Urinary bladder (tissue), 4 donors: ENCODE measurements around the gene BRICD5. TPM values are rescaled to one million over a fixed set of nuclear protein-coding genes. Genes with fewer than 3 reads are reported as not detected.

Experiments
- DNase-seq: peaks from one replicate; pipeline ENCODE4 v3.0.0-alpha.2; 2015; ENCODE audit errors: extremely low spot score
- H3K27ac ChIP-seq: one replicate; pipeline ENCODE4 v1.5.1; 2013; ENCODE audit warnings: low read depth, mild to moderate bottlenecking, moderate library complexity
- H3K36me3 ChIP-seq: one replicate; pipeline ENCODE4 v1.6.1; 2013; ENCODE audit warnings: mild to moderate bottlenecking, moderate library complexity; ENCODE audit not compliant: insufficient read depth
- H3K4me1 ChIP-seq: one replicate; pipeline ENCODE4 v1.6.1; 2013; ENCODE audit warnings: mild to moderate bottlenecking, moderate library complexity; ENCODE audit not compliant: insufficient read depth
- H3K4me3 ChIP-seq: one replicate; pipeline ENCODE4 v1.5.1; 2013; ENCODE audit warnings: low read depth, low read length
- WGBS: extraction: QIAGEN DNeasy Blood & Tissue Kit; methylation state at CpG from one replicate; pipeline ENCODE4 v1.1.7; 2013; 5-methylcytosine and 5-hydroxymethylcytosine counted together
- polyA plus RNA-seq: library from polyadenylated mRNA; stranded (reverse); fragments of 200-250 nt; gene quantifications from one replicate; pipeline ENCODE4 v1.2.3, GENCODE V29; 2013
- total RNA-seq: library from RNA; depleted of rRNA; stranded (reverse); fragments of >200 nt; gene quantifications from one replicate; pipeline ENCODE4 v1.2.3, GENCODE V29; 2014
- donor health status: healthy with polysubstance abuse.
- donor health status: healthy.

The BRICD5 gene
- total and polyA plus RNA-seq, 2 donors, result 4.0 to 5.0 TPM

DNA sequence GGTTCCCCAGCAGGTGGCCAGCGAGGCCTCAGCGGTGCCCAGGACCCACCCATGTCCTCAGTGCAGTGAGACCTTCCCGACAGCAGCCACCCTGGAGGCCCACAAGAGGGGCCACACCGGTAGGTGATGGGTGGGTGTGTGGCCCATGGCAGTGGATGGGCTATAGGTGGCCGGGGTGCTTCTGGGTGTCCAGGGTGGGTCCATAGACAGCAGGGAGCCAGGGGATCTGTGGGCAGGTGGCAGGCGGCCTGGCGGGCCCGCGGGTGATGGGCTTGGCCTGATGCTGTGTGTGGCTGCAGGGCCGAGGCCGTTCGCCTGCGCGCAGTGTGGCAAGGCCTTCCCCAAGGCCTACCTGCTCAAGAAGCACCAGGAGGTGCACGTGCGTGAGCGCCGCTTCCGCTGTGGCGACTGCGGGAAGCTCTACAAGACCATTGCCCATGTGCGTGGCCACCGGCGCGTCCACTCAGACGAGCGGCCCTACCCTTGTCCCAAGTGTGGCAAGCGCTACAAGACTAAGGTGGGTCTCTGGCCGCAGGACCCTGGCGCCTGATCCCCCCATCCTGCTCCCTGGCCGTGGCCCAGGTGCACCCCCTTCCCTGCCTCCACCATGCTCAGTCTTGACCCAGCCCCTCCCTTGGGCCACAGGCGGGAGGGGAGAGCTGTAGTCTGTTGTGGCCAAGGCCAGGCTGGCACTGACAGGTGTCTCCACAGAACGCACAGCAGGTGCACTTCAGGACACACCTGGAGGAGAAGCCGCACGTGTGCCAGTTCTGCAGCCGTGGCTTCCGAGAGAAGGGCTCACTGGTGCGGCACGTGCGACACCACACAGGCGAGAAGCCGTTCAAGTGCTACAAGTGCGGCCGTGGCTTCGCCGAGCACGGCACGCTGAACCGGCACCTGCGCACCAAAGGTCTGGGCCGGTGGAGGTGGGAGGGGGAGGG, 23.5 kb upstream of the BRICD5 start:
- no peak for DNase-seq
- Histone ChIP-seq H3K4me1 (peaks cover 1% of the 10 kb centered on the region), H3K36me3 (peaks cover 20% of the 10 kb centered on the region), H3K27ac (no peak overlapping the region), H3K4me3 (no peak overlapping the region)
- WGBS, result 95% methylated on average over 51 of the region's 51 CpGs

GRCh38 chr16:2233046-2233775, 22.5 kb upstream of the BRICD5 start:
- DNase-seq, result no peak
- H3K4me1 ChIP-seq, result peaks cover 1% of the 10 kb centered on the region
- H3K36me3 ChIP-seq, result peaks cover 20% of the 10 kb centered on the region

DNA sequence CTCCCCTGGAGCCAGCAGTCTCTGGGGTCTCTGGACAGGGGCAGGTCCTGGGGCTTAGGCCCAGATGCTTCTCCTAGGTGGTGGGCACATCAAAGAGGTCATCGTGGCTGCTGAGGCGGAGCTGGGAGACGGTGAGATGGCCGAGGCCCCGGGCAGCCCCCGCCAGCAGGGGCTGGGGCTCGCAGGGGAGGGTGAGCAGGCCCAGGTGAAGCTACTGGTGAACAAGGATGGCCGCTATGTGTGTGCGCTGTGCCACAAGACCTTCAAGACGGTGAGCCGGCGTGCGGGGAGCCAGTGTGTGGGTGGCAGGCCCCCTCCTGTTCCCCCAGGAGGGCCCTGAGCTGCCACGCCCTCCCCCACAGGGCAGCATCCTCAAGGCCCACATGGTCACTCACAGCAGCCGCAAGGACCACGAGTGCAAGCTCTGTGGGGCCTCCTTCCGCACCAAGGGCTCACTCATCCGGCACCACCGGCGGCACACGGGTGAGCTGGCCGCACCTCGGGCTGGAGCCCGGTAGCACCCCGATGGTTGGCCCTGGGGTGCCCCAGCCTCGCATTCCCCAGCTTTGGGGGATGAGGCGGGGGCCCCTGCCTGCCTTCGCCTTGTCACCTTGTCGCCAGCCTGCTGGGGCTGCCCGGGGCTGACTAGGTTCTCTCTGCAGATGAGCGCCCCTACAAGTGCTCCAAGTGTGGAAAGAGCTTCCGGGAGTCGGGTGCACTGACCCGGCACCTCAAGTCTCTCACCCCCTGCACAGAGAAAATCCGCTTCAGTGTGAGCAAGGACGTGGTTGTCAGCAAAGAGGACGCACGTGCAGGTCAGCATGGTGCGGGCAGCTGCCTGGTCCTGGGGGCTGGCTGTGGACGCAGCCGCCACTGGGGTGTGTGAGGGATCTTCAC, 21.7 kb upstream of the BRICD5 start:
- no peak for DNase-seq
- H3K27ac ChIP-seq, result no peak overlapping the region
- peaks cover 1% of the 10 kb centered on the region for H3K4me1 ChIP-seq
- peaks cover 20% of the 10 kb centered on the region for H3K36me3 ChIP-seq
- WGBS, result 90% methylated on average over 41 of the region's 41 CpGs
- no peak overlapping the region for H3K4me3 ChIP-seq

More at GRCh38 chr16:2233046-2233775, 22.5 kb upstream of the BRICD5 start:
- no peak overlapping the region for H3K27ac ChIP-seq
- WGBS, result 93% methylated on average over 28 of the region's 28 CpGs
- H3K4me3 ChIP-seq, result no peak overlapping the region

DNA sequence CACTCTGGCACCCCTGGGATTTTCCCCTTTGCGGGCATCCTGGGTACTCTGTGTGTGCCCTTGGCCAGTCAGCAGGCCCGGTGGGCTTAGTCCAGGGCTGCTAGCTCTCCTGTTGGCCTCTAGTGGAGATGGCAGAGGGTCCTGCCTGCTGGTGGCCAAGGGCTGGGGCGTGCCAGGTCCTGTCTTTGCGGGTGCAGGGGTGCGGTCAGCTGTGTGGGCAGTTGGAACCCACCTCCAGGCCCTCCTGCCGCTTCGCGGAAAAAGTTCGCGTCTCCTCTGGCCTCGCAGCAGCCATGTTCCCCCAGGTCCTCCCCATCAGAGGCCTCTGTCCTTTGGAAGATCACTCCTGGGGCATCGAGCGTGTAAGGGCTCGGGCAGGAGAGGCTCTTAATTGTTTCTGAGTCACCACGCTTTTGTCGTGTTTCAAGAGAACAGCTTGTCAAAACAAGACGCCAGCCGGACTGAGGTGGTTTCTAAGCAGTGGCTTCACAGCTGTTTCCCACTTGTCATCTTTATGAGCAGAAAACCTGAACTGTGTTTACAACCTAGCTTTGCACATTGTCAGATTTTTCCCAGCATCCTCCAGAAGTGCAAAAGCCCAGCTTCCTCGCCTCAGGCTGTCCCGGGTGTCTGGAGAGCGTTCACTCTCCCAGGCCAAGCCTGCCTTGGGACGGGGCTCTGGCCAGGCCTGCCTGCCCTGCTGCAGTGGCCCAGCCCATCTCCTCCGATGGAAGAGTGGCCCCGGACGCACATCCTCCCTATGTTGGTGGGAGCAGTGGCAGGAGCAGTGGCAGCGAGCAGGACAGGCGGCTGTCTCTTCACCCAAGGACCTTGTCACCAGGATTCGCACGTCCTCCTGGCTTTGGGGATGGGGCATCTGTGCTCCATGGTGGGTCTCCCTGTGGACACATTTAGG, 20.6 kb upstream of the BRICD5 start:
- DNase-seq, result no peak
- WGBS, result 80% methylated on average over 29 of the region's 29 CpGs
- Histone ChIP-seq H3K36me3 (peaks cover 20% of the 10 kb centered on the region), H3K4me3 (no peak overlapping the region), H3K27ac (no peak overlapping the region), H3K4me1 (no peaks in the 10 kb centered on the region)

DNA sequence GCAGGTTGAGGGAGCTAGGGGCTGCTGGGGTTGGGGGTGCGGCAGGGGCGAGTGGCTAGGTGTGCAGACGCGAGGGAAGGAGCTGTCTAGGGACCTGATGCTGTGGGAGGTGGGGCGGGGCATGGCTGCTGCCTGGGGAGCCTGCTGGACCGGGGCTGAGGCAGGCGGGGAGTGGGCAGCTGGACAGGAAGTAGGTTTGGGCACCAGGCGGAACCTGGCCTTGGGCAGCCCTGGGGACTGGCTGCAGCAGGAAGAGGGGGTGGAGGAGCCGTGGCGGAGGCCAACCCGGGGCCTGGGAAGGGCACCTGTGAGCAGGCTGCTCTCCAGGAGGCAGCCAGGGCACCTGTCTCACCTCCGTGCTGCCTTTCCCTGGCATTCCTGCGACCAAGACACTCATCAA, 19.7 kb upstream of the BRICD5 start:
- Histone ChIP-seq H3K27ac (no peak overlapping the region), H3K36me3 (peaks cover 16% of the 10 kb centered on the region), H3K4me3 (no peak overlapping the region), H3K4me1 (no peaks in the 10 kb centered on the region)
- whole genome bisulfite sequencing, result 89% methylated on average over 13 of the region's 13 CpGs
- DNase-seq, result no peak

GRCh38 chr16:2229632-2230250, 19.1 kb upstream of the BRICD5 start:
- no peak overlapping the region for H3K27ac ChIP-seq
- H3K36me3 ChIP-seq, result peaks cover 16% of the 10 kb centered on the region
- H3K4me3 ChIP-seq, result no peak overlapping the region
- no peaks in the 10 kb centered on the region for H3K4me1 ChIP-seq
- no peak for DNase-seq
- WGBS, result 91% methylated on average over 23 of the region's 23 CpGs

GRCh38 chr16:2229091-2229490, 18.4 kb upstream of the BRICD5 start:
- no peak overlapping the region for H3K27ac ChIP-seq
- H3K36me3 ChIP-seq, result peaks cover 16% of the 10 kb centered on the region
- WGBS, result 85% methylated on average over 12 of the region's 12 CpGs
- no peak for DNase-seq
- no peaks in the 10 kb centered on the region for H3K4me1 ChIP-seq
- no peak overlapping the region for H3K4me3 ChIP-seq

GRCh38 chr16:2228161-2228824, 17.6 kb upstream of the BRICD5 start:
- Histone ChIP-seq H3K27ac (no peak overlapping the region), H3K4me1 (no peaks in the 10 kb centered on the region), H3K36me3 (peaks cover 14% of the 10 kb centered on the region), H3K4me3 (no peak overlapping the region)
- DNase-seq, result no peak
- WGBS, result 89% methylated on average over 25 of the region's 25 CpGs

GRCh38 chr16:2226918-2227317, 16.3 kb upstream of the BRICD5 start:
- no peak for DNase-seq
- Histone ChIP-seq H3K4me1 (no peaks in the 10 kb centered on the region), H3K4me3 (no peak overlapping the region), H3K36me3 (peaks cover 2% of the 10 kb centered on the region), H3K27ac (no peak overlapping the region)
- WGBS, result 93% methylated on average over 6 of the region's 6 CpGs

GRCh38 chr16:2226245-2226793, 15.7 kb upstream of the BRICD5 start:
- H3K4me1 ChIP-seq, result no peaks in the 10 kb centered on the region
- 69% methylated on average over 9 of the region's 9 CpGs for WGBS
- no peak overlapping the region for H3K27ac ChIP-seq
- H3K4me3 ChIP-seq, result no peak overlapping the region
- H3K36me3 ChIP-seq, result peaks cover 2% of the 10 kb centered on the region
- DNase-seq, result no peak

DNA sequence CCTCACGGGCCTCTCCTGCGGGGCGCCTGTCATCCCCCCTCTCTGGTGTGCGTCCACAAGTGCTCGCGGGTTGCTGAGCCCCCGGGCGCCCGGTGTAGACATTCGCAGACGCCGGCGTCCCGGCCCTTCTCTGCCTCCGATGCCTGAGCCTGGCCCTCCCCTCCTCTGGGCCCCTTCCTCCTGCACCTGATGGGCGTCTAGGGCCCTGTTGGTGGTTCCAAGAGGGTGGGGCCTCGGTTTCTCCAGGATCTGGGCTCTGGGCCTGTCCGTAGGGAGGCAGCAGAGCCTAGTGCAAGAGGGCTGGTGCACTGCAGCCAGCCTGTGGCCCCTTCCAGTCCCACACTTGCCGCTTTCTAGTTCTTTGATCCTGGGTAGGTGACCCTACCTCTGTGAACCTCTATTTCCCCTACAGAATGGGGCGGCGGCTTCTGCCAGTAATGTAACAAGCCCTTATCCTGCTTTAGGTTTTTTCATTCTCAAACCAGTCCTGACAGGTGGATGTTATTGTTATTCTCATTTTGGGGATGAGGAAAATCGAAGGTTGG, 13.4 kb upstream of the BRICD5 start:
- 6% methylated on average over 22 of the region's 22 CpGs for WGBS
- Histone ChIP-seq H3K4me3 (peak overlapping the region; percentile 86), H3K36me3 (no peaks in the 10 kb centered on the region), H3K4me1 (no peaks in the 10 kb centered on the region), H3K27ac (peak overlapping the region; percentile 66)
- DNase-seq, result no peak
